ENCODE data around the gene PLXNB2.

PLXNB2 gene

DNA sequence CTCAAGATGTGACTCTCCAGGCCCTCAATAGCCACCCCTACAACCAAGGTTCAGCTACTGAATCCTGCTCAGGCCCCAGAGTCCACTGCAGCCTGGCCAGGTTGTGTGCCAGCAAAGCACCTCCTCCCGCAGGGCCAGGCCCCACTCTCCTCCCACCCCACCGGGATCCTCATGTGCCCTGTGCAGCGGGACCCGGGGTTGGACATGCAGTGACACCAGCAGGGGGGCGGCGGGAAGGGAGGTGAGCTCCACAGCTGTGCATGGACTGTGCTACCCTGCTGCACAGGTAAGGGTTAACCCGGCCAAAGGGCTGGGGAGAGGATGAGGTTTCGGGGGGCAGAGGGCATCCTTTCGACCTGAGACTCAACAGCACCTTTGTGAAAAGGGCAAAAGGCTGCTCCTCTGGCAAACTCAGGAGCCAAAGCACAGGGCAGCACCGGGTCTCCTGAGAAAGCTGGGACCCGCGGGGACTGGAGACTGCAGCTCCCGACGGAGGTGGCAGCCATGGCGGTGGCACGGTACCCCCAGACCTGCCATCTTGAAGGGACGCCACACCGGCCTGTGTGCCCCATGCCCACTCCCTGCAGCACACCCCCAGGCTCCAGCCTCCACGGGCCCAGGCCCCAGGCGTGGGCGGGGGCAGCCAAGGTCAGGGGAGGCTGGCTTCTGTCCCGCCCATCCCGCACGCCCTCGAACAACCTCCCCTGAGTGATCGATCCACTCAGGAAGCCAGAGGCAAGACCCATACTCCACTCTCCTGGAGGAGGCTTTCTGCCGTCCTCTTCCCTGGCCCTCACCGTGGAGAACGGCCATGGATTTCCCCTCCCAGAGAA, 10.6 kb downstream of the PLXNB2 start:
- no peak for DNase-seq

- no peak for DNase-seq
Observed at GRCh38 chr22:50294319-50294656, 13.2 kb downstream of the PLXNB2 start.

DNA sequence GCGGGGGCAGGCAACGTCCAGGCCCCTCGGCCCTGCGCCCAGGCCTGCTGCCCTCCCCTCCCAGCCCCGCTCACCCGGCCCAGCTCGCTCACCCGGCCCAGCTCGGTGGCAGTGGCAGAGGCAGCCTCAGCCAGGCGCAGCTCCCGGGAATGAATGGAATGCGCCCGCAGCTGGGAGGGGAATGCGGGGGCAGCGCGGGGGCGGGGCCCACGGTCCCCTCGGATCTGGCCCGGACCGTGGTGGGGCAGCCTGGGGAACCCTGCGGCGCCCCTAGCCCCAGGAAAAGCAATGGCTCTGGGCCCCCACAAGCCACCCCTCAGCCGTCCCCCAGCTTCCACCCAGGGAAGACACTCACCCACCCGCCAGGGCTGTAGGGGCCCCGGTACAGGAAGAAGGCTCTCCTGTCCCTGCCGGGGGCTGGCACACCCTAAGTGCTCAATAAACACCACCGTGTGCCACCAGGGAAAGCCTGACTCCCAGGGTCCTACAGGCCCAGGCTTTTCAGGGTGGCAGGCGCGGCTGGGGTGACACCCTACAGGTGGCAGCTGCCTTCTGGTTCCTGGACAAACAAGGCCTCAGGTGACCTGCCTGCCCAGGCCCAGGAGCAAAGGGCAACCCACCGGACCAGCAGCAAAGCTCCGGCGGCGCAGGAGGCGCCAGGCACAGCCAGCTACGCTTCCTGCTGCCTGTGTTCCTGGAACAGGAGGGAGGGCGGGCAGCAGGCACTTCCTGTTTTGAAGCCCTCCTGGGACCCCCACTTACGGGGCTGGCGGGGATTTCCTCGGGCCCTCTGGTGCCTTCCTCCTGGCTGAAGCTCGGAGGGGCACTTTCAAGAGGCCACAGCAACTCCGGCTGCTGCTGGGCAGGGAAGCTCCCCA, 13.8 kb downstream of the PLXNB2 start:
- DNase-seq = no peak

- no peak for DNase-seq
Observed at GRCh38 chr22:50292643-50293440, 14.6 kb downstream of the PLXNB2 start.

- DNase-seq = no peak
Observed at GRCh38 chr22:50289942-50290630, 17.4 kb downstream of the PLXNB2 start.

GRCh38 chr22:50289151-50289941, 18.1 kb downstream of the PLXNB2 start:
- DNase-seq = no peak

GRCh38 chr22:50287731-50288130, 19.7 kb downstream of the PLXNB2 start:
- DNase-seq = no peak

DNA sequence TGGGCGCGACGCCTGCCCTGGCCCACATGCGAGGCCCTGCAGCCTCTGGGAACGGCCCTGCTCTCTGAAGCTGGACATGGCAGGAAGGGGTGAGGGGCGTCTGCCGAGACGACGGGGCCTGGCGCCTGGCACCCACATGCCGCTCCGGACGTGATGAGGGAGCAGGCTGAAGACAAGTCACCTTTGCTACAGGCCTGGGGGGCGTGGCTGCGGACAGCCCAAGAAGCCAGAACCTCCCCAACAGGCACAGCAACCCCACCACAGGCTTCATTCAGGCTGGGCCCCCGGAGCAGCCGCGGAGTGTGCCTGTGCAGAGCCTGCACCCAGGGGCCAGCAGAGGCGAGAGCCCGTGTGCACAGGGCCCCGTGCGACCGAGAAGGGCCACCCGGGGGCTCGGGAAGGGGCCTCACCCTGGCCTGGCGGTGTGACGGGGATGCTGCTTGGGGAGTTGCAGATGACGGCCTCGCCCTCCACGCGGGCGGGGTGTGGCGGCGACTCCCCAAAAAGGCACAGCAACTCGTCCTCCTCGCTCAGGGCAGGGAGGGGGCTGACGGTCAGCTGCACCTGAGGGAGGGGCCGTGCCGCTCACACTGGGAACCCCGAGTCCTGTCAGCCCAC, 20.6 kb downstream of the PLXNB2 start:
- no peak for DNase-seq

DNA sequence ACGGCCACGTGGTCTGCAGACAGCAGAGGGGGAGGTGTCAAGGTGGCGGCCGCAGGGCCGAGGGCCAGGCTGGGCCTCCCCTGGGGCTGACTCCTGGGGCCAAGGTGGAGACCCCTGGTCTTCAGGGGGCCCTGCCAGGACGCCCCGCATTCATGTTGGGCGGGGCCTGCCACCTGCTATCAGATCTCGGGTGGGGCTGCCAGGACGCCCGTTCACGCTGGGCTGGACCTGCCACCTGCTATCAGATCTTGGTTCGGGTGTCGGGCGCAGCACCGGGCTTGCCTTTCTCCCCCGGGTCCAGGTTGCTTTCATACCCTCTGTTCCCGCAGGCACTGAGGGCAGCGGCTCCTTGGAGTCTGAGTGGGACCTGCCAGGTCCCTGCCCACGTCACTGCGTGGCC, 21.2 kb downstream of the PLXNB2 start:
- DNase-seq = no peak

DNA sequence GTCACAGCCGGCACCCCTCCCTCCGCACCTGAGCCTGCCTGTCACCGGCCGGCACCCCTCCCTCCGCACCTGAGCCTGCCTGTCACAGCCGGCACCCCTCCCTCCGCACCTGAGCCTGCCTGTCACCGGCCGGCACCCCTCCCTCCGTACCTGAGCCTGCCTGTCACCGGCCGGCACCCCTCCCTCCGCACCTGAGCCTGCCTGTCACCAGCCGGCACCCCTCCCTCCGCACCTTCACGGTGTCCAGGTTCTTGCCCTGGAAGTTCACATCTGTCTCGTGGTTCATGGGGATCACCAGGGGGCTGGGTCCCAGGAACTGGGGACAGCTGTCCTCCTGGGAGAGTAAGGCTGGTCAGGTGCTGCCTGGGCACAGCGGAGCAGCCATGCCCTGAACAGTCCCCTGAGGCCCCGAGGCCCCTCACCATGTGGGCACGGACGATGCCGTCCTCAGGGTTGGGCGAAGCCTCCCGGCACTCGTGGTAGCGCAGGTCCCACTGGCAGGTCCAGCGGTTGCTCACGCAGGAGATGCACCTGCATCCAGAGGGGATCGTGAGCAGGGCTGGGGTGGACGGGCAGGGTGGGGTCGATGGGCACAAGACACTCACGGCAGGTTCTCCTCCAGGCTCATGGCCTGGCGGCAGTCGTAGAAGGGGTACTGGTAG, 21.7 kb downstream of the PLXNB2 start:
- DNase-seq = no peak

GRCh38 chr22:50284479-50284878, 23.0 kb downstream of the PLXNB2 start:
- no peak for DNase-seq

DNA sequence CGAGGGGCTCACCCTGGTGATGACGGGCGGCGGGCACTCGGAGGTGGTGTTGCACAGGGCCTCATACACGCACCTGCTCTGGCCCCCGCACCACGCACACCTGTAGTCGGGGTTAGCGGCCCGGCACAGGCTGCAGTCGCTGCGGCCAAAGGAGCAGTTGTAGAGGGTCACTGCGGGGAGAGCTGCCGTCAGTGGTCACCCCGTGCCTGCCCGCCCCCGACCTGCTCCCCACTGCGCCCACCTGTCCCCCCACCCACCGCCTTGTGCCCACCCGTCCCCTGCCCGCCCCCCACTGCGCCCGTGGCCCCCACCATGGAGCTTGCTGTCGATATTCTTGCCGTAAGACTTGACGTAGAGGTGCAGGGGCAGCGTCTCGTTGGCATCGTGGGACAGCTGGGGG, 23.6 kb downstream of the PLXNB2 start:
- DNase-seq = no peak

GRCh38 chr22:50282361-50283155, 24.9 kb downstream of the PLXNB2 start:
- no peak for DNase-seq

DNA sequence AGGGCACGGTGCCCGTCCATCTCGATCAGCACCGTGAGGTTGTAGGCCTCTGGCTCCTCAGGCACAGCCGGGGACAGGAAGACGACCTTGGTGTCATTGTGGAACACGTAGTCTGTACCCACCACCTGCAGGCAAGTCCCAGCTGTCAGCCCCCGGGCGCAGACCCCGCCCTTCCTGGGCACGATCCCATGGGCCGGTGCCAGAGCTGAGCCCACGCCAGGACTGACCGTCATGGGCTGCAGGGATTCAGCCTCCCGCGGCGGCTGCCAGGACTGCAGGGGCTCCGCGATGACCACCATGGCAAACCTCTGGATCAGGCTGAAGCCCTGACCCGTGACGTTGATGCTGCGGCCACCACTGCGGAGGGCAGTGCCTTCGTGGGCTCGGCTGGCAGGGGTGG, 25.5 kb downstream of the PLXNB2 start:
- DNase-seq = no peak

- no peak for DNase-seq
Observed at GRCh38 chr22:50281384-50281760, 26.1 kb downstream of the PLXNB2 start.

DNA sequence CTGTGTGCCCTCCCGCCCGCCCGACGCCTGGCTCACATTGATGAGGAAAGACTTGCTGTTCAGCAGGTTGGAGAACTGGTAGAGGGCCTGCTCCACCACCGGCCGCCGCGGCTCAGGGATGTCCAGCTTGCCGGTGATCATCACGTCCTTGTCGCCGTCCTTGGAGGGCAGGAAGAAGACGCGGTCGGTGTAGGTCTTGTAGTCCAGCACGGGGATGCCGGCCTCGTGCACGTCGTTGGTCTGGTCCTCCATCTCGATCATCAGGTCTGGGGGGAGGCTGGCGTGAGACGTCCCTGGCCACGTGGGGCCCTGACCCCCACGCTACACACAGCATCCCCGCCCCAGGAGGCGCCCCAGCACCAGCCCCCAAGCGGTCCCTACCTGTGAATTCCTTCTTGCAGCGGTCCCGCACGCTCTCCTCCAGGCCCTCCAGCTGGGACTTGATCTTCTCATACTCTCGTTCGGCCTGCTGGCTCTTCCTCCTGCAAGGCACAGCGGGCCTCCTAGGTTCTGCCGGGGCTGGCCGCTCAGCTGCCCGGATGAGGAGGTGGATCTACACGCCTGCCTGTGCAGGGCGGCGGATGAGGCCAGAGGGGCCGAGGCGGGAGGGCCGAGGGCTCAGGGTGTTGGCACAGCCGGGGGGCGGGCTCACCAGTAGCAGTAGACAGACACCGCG, 26.6 kb downstream of the PLXNB2 start:
- DNase-seq = no peak

GRCh38 chr22:50280022-50280707, 27.3 kb downstream of the PLXNB2 start:
- DNase-seq = no peak

- DNase-seq = no peak
Observed at GRCh38 chr22:50278956-50279619, 28.4 kb downstream of the PLXNB2 start.
